Measurements from ENCODE around the gene TLE2.

TLE2 gene

GRCh38 chr19:3046698-3047495, 17.8 kb upstream of the TLE2 start:
- H3K36me3 ChIP-seq (ENCODE audit: control insufficient read depth in 2 of 2, insufficient read depth in 2 of 2, low read length in 2 of 2) = no peaks in the 10 kb centered on the region
- peaks cover 7 to 10% of the 10 kb centered on the region in 2 donors for H3K4me1 ChIP-seq (ENCODE audit: control insufficient read depth in 2 of 2, insufficient read depth in 2 of 2, low read length in 2 of 2)
- peak overlapping the region; percentile 15 to 23 for H3K27ac ChIP-seq (ENCODE audit: low read depth in 2 of 2, low read length in 2 of 2)
- peak overlapping the region in 1 of 2 donors; percentile 67 for H3K4me3 ChIP-seq (ENCODE audit: low read length in 2 of 2)
- H3K9ac ChIP-seq (ENCODE audit: low read depth in 1 of 2, low read length in 2 of 2) = peak overlapping the region in 1 of 2 donors; percentile 48
- H3K9me3 ChIP-seq (ENCODE audit: control insufficient read depth in 2 of 2, low read length in 2 of 2) = no peaks in the 10 kb centered on the region
- no peaks in the 10 kb centered on the region for H3K27me3 ChIP-seq (ENCODE audit: control insufficient read depth in 2 of 2, insufficient read depth in 2 of 2, low read length in 2 of 2)

- H3K9me3 ChIP-seq (ENCODE audit: control insufficient read depth in 2 of 2, low read length in 2 of 2) = no peaks in the 10 kb centered on the region
- no peaks in the 10 kb centered on the region for H3K27me3 ChIP-seq (ENCODE audit: control insufficient read depth in 2 of 2, insufficient read depth in 2 of 2, low read length in 2 of 2)
- H3K9ac ChIP-seq (ENCODE audit: low read depth in 1 of 2, low read length in 2 of 2) = no peak overlapping the region
These were observed 17.0 kb upstream of the TLE2 start for GRCh38 chr19:3045885-3046697.

GRCh38 chr19:3045191-3045590, 16.1 kb upstream of the TLE2 start:
- peaks cover 3 to 4% of the 10 kb centered on the region in 2 donors for H3K4me1 ChIP-seq (ENCODE audit: control insufficient read depth in 2 of 2, insufficient read depth in 2 of 2, low read length in 2 of 2)
- no peaks in the 10 kb centered on the region for H3K9me3 ChIP-seq (ENCODE audit: control insufficient read depth in 2 of 2, low read length in 2 of 2)
- H3K27me3 ChIP-seq (ENCODE audit: control insufficient read depth in 2 of 2, insufficient read depth in 2 of 2, low read length in 2 of 2) = no peaks in the 10 kb centered on the region
- H3K27ac ChIP-seq (ENCODE audit: low read depth in 2 of 2, low read length in 2 of 2) = no peak overlapping the region
- H3K9ac ChIP-seq (ENCODE audit: low read depth in 1 of 2, low read length in 2 of 2) = no peak overlapping the region
- H3K36me3 ChIP-seq (ENCODE audit: control insufficient read depth in 2 of 2, insufficient read depth in 2 of 2, low read length in 2 of 2) = no peaks in the 10 kb centered on the region
- no peak overlapping the region for H3K4me3 ChIP-seq (ENCODE audit: low read length in 2 of 2)

More at GRCh38 chr19:3045885-3046697, 17.0 kb upstream of the TLE2 start:
- H3K36me3 ChIP-seq (ENCODE audit: control insufficient read depth in 2 of 2, insufficient read depth in 2 of 2, low read length in 2 of 2) = no peaks in the 10 kb centered on the region
- H3K4me3 ChIP-seq (ENCODE audit: low read length in 2 of 2) = no peak overlapping the region
- peak overlapping the region in 1 of 2 donors; percentile 32 for H3K27ac ChIP-seq (ENCODE audit: low read depth in 2 of 2, low read length in 2 of 2)
- H3K4me1 ChIP-seq (ENCODE audit: control insufficient read depth in 2 of 2, insufficient read depth in 2 of 2, low read length in 2 of 2) = peaks cover 5 to 6% of the 10 kb centered on the region in 2 donors

- Histone ChIP-seq H3K4me1 (ENCODE audit: control insufficient read depth in 2 of 2, insufficient read depth in 2 of 2, low read length in 2 of 2) (peaks cover 0 to 4% of the 10 kb centered on the region in 2 donors), H3K27me3 (ENCODE audit: control insufficient read depth in 2 of 2, insufficient read depth in 2 of 2, low read length in 2 of 2) (no peaks in the 10 kb centered on the region), H3K27ac (ENCODE audit: low read depth in 2 of 2, low read length in 2 of 2) (no peak overlapping the region), H3K9ac (ENCODE audit: low read depth in 1 of 2, low read length in 2 of 2) (no peak overlapping the region), H3K36me3 (ENCODE audit: control insufficient read depth in 2 of 2, insufficient read depth in 2 of 2, low read length in 2 of 2) (no peaks in the 10 kb centered on the region), H3K4me3 (ENCODE audit: low read length in 2 of 2) (peak overlapping the region in 1 of 2 donors; percentile 3), H3K9me3 (ENCODE audit: control insufficient read depth in 2 of 2, low read length in 2 of 2) (no peaks in the 10 kb centered on the region)
These were observed 13.7 kb upstream of the TLE2 start for GRCh38 chr19:3042621-3043267.

- Histone ChIP-seq H3K27me3 (ENCODE audit: control insufficient read depth in 2 of 2, insufficient read depth in 2 of 2, low read length in 2 of 2) (no peaks in the 10 kb centered on the region), H3K4me3 (ENCODE audit: low read length in 2 of 2) (peak overlapping the region in 1 of 2 donors; percentile 3), H3K9me3 (ENCODE audit: control insufficient read depth in 2 of 2, low read length in 2 of 2) (no peaks in the 10 kb centered on the region), H3K36me3 (ENCODE audit: control insufficient read depth in 2 of 2, insufficient read depth in 2 of 2, low read length in 2 of 2) (no peaks in the 10 kb centered on the region), H3K9ac (ENCODE audit: low read depth in 1 of 2, low read length in 2 of 2) (no peak overlapping the region), H3K27ac (ENCODE audit: low read depth in 2 of 2, low read length in 2 of 2) (no peak overlapping the region), H3K4me1 (ENCODE audit: control insufficient read depth in 2 of 2, insufficient read depth in 2 of 2, low read length in 2 of 2) (no peaks in the 10 kb centered on the region)
These were observed 12.9 kb upstream of the TLE2 start for GRCh38 chr19:3041761-3042620.

GRCh38 chr19:3041327-3041726, 12.2 kb upstream of the TLE2 start:
- H3K4me1 ChIP-seq (ENCODE audit: control insufficient read depth in 2 of 2, insufficient read depth in 2 of 2, low read length in 2 of 2) = peaks cover 3% of the 10 kb centered on the region in 2 donors
- no peak overlapping the region for H3K9ac ChIP-seq (ENCODE audit: low read depth in 1 of 2, low read length in 2 of 2)
- H3K4me3 ChIP-seq (ENCODE audit: low read length in 2 of 2) = no peak overlapping the region
- no peaks in the 10 kb centered on the region for H3K36me3 ChIP-seq (ENCODE audit: control insufficient read depth in 2 of 2, insufficient read depth in 2 of 2, low read length in 2 of 2)
- H3K27me3 ChIP-seq (ENCODE audit: control insufficient read depth in 2 of 2, insufficient read depth in 2 of 2, low read length in 2 of 2) = no peaks in the 10 kb centered on the region
- no peaks in the 10 kb centered on the region for H3K9me3 ChIP-seq (ENCODE audit: control insufficient read depth in 2 of 2, low read length in 2 of 2)
- H3K27ac ChIP-seq (ENCODE audit: low read depth in 2 of 2, low read length in 2 of 2) = no peak overlapping the region

- H3K27me3 ChIP-seq (ENCODE audit: control insufficient read depth in 2 of 2, insufficient read depth in 2 of 2, low read length in 2 of 2) = no peaks in the 10 kb centered on the region
- no peak overlapping the region for H3K9ac ChIP-seq (ENCODE audit: low read depth in 1 of 2, low read length in 2 of 2)
- no peak overlapping the region for H3K27ac ChIP-seq (ENCODE audit: low read depth in 2 of 2, low read length in 2 of 2)
- H3K36me3 ChIP-seq (ENCODE audit: control insufficient read depth in 2 of 2, insufficient read depth in 2 of 2, low read length in 2 of 2) = no peaks in the 10 kb centered on the region
- peaks cover 10 to 14% of the 10 kb centered on the region in 2 donors for H3K4me1 ChIP-seq (ENCODE audit: control insufficient read depth in 2 of 2, insufficient read depth in 2 of 2, low read length in 2 of 2)
- H3K4me3 ChIP-seq (ENCODE audit: low read length in 2 of 2) = no peak overlapping the region
- no peaks in the 10 kb centered on the region for H3K9me3 ChIP-seq (ENCODE audit: control insufficient read depth in 2 of 2, low read length in 2 of 2)
These were observed 10.6 kb upstream of the TLE2 start for GRCh38 chr19:3039641-3040077.

GRCh38 chr19:3039125-3039524, 10.0 kb upstream of the TLE2 start:
- H3K36me3 ChIP-seq (ENCODE audit: control insufficient read depth in 2 of 2, insufficient read depth in 2 of 2, low read length in 2 of 2) = no peaks in the 10 kb centered on the region
- H3K9me3 ChIP-seq (ENCODE audit: control insufficient read depth in 2 of 2, low read length in 2 of 2) = no peaks in the 10 kb centered on the region
- H3K27ac ChIP-seq (ENCODE audit: low read depth in 2 of 2, low read length in 2 of 2) = no peak overlapping the region
- no peaks in the 10 kb centered on the region for H3K27me3 ChIP-seq (ENCODE audit: control insufficient read depth in 2 of 2, insufficient read depth in 2 of 2, low read length in 2 of 2)
- H3K9ac ChIP-seq (ENCODE audit: low read depth in 1 of 2, low read length in 2 of 2) = no peak overlapping the region
- no peak overlapping the region for H3K4me3 ChIP-seq (ENCODE audit: low read length in 2 of 2)
- H3K4me1 ChIP-seq (ENCODE audit: control insufficient read depth in 2 of 2, insufficient read depth in 2 of 2, low read length in 2 of 2) = peaks cover 14 to 19% of the 10 kb centered on the region in 2 donors

GRCh38 chr19:3038214-3038613, 9.1 kb upstream of the TLE2 start:
- Histone ChIP-seq H3K27ac (ENCODE audit: low read depth in 2 of 2, low read length in 2 of 2) (no peak overlapping the region), H3K4me1 (ENCODE audit: control insufficient read depth in 2 of 2, insufficient read depth in 2 of 2, low read length in 2 of 2) (peaks cover 14 to 23% of the 10 kb centered on the region in 2 donors), H3K9ac (ENCODE audit: low read depth in 1 of 2, low read length in 2 of 2) (no peak overlapping the region), H3K36me3 (ENCODE audit: control insufficient read depth in 2 of 2, insufficient read depth in 2 of 2, low read length in 2 of 2) (no peaks in the 10 kb centered on the region), H3K9me3 (ENCODE audit: control insufficient read depth in 2 of 2, low read length in 2 of 2) (no peaks in the 10 kb centered on the region), H3K27me3 (ENCODE audit: control insufficient read depth in 2 of 2, insufficient read depth in 2 of 2, low read length in 2 of 2) (no peaks in the 10 kb centered on the region), H3K4me3 (ENCODE audit: low read length in 2 of 2) (no peak overlapping the region)

Data from mucosa of rectum (tissue), 2 donors.